H9 (cell line): Measurements from ENCODE around the gene INHBB. TPM values are rescaled to one million over a fixed set of nuclear protein-coding genes. Genes with fewer than 3 reads are reported as not detected.

Experiments used
- DNase-seq: peaks from one replicate; pipeline ENCODE4 v3.0.0-alpha.2; 2017
- H2AFZ ChIP-seq: one replicate; pipeline ENCODE4 v1.6.1; 2013; ENCODE audit warnings: mild to moderate bottlenecking, low read length, control low read depth, moderate library complexity
- H2AK5ac ChIP-seq: 2 replicates; pipeline ENCODE4 v1.6.1; 2013; ENCODE audit warnings: low read length, control low read depth, mixed read lengths; ENCODE audit not compliant: insufficient read length
- H2BK120ac ChIP-seq: one replicate; pipeline ENCODE4 v1.6.1; 2013; ENCODE audit warnings: low read depth, mild to moderate bottlenecking, low read length, control low read depth, inconsistent platforms; ENCODE audit not compliant: poor library complexity, severe bottlenecking
- H2BK12ac ChIP-seq: 2 replicates; pipeline ENCODE4 v1.6.1; 2013; ENCODE audit warnings: low read length, control low read depth, mixed read lengths, low read depth; ENCODE audit not compliant: insufficient read length
- H2BK15ac ChIP-seq: 2 replicates; pipeline ENCODE4 v1.6.1; 2013; ENCODE audit warnings: low read depth, low read length, control low read depth
- H2BK20ac ChIP-seq: one replicate; pipeline ENCODE4 v1.6.1; 2013; ENCODE audit warnings: low read depth, mild to moderate bottlenecking, low read length, control low read depth, inconsistent platforms; ENCODE audit not compliant: poor library complexity, severe bottlenecking
- H2BK5ac ChIP-seq: 2 replicates; pipeline ENCODE4 v1.6.1; 2013; ENCODE audit warnings: low read length, control low read depth, mixed read lengths; ENCODE audit not compliant: insufficient read length
- H3K14ac ChIP-seq: 2 replicates; pipeline ENCODE4 v1.6.1; 2013; ENCODE audit warnings: low read length, control low read depth; ENCODE audit not compliant: insufficient read depth
- H3K18ac ChIP-seq: 2 replicates; pipeline ENCODE4 v1.6.1; 2013; ENCODE audit warnings: low read depth, mild to moderate bottlenecking, mixed read lengths, low read length, control low read depth; ENCODE audit not compliant: insufficient read length
- H3K23ac ChIP-seq: 2 replicates; pipeline ENCODE4 v1.6.1; 2013; ENCODE audit warnings: low read length, control low read depth, mixed read lengths, low read depth; ENCODE audit not compliant: insufficient read length
- H3K23me2 ChIP-seq: 2 replicates; pipeline ENCODE4 v1.6.1; 2013; ENCODE audit warnings: low read depth, mild to moderate bottlenecking, mixed read lengths, low read length, control low read depth; ENCODE audit not compliant: insufficient read length, poor library complexity, severe bottlenecking
- H3K27ac ChIP-seq: 2 replicates; pipeline ENCODE4 v1.5.1; 2013; ENCODE audit warnings: low read length, control low read depth, mixed read lengths, low read depth; ENCODE audit not compliant: insufficient read length
- H3K27me3 ChIP-seq: 2 replicates; pipeline ENCODE4 v1.6.1; 2013; ENCODE audit warnings: low read length, control low read depth, inconsistent platforms; ENCODE audit not compliant: insufficient read depth
- H3K4ac ChIP-seq: 2 replicates; pipeline ENCODE4 v1.6.1; 2013; ENCODE audit warnings: low read depth, mild to moderate bottlenecking, control low read depth, inconsistent platforms, low read length, moderate library complexity
- H3K4me1 ChIP-seq: 2 replicates; pipeline ENCODE4 v1.6.1; 2013; ENCODE audit warnings: low read length, control low read depth, inconsistent platforms; ENCODE audit not compliant: insufficient read depth
- H3K4me2 ChIP-seq: 2 replicates; pipeline ENCODE4 v1.6.1; 2013; ENCODE audit warnings: low read length, control low read depth, mixed read lengths; ENCODE audit not compliant: insufficient read length, insufficient read depth
- H3K56ac ChIP-seq: 2 replicates; pipeline ENCODE4 v1.6.1; 2013; ENCODE audit warnings: low read depth, mild to moderate bottlenecking, mixed read lengths, low read length, control low read depth; ENCODE audit not compliant: insufficient read length
- H3K79me1 ChIP-seq: 2 replicates; pipeline ENCODE4 v1.6.1; 2013; ENCODE audit warnings: low read depth, mild to moderate bottlenecking, moderate library complexity, low read length, control low read depth, inconsistent platforms; ENCODE audit not compliant: insufficient read depth, poor library complexity, severe bottlenecking
- H3K79me2 ChIP-seq: 2 replicates; pipeline ENCODE4 v1.6.1; 2013; ENCODE audit warnings: low read length, control low read depth, inconsistent platforms; ENCODE audit not compliant: insufficient read depth
- H3K9ac ChIP-seq: 2 replicates; pipeline ENCODE4 v1.6.1; 2013; ENCODE audit warnings: low read length, control low read depth, mixed read lengths; ENCODE audit not compliant: insufficient read length; ENCODE audit errors: extremely low read depth
- H3K9me3 ChIP-seq: one replicate; pipeline ENCODE4 v1.6.1; 2013; ENCODE audit warnings: low read depth, low read length, inconsistent platforms; ENCODE audit not compliant: control insufficient read depth
- H3T11ph ChIP-seq: one replicate; pipeline ENCODE4 v1.6.1; 2013; ENCODE audit warnings: mild to moderate bottlenecking, low read length, control low read depth, inconsistent platforms
- H4K20me1 ChIP-seq: one replicate; pipeline ENCODE4 v1.6.1; 2013; ENCODE audit not compliant: control insufficient read depth, insufficient read length, insufficient read depth
- H4K5ac ChIP-seq: 2 replicates; pipeline ENCODE4 v1.6.1; 2013; ENCODE audit warnings: low read depth, mild to moderate bottlenecking, mixed read lengths, low read length, control low read depth; ENCODE audit not compliant: insufficient read length
- H4K8ac ChIP-seq: replicated peaks from 2 replicates; pipeline ENCODE4 v1.6.1; 2013; ENCODE audit warnings: low read length, control low read depth, mixed read lengths, low read depth; ENCODE audit not compliant: insufficient read length
- H4K91ac ChIP-seq: 2 replicates; pipeline ENCODE4 v1.6.1; 2013; ENCODE audit warnings: low read depth, mild to moderate bottlenecking, moderate library complexity, mixed read lengths, low read length, control low read depth; ENCODE audit not compliant: insufficient read length
- H3K27ac Mint-ChIP-seq, 3 experiments: 2 replicates in 2 of 3; 3 replicates in 1 of 3; pipeline ENCODE4 v1.8.0; 2020 to 2021; ENCODE audit warnings: mixed read lengths in 3 of 3, mild to moderate bottlenecking in 1 of 3, moderate library complexity in 1 of 3
- H3K27me3 Mint-ChIP-seq: 2 replicates; pipeline ENCODE4 v1.8.0; 2021; ENCODE audit warnings: low read depth, mild to moderate bottlenecking, moderate library complexity, mixed read lengths
- H3K36me3 Mint-ChIP-seq, 3 experiments: 2 replicates in 2 of 3; 3 replicates in 1 of 3; pipeline ENCODE4 v1.8.0; 2020 to 2021; ENCODE audit warnings: low read depth in 3 of 3, mixed read lengths in 3 of 3; ENCODE audit not compliant: insufficient read depth in 1 of 3
- H3K4me1 Mint-ChIP-seq, 2 experiments: 2 replicates each; pipeline ENCODE4 v1.8.0; 2020; ENCODE audit warnings: mixed read lengths in 2 of 2
- H3K4me3 Mint-ChIP-seq, 2 experiments: 2 replicates in 1 of 2; 3 replicates in 1 of 2; pipeline ENCODE4 v1.8.0; 2020 to 2021; ENCODE audit warnings: mild to moderate bottlenecking in 2 of 2, mixed read lengths in 2 of 2, moderate library complexity in 1 of 2
- H3K9me3 Mint-ChIP-seq, 2 experiments: 2 replicates in 1 of 2; 3 replicates in 1 of 2; pipeline ENCODE4 v1.8.0; 2020; ENCODE audit warnings: mild to moderate bottlenecking in 2 of 2, mixed read lengths in 2 of 2, moderate library complexity in 1 of 2
- WGBS: extraction: QIAGEN DNeasy Blood & Tissue Kit; methylation state at CpG from one replicate; pipeline ENCODE4 v1.1.7; 2013; ENCODE audit warnings: missing lambda C conversion rate, low lambda C conversion rate, mixed read lengths; ENCODE audit not compliant: insufficient read length; ENCODE audit errors: extremely low coverage; 5-methylcytosine and 5-hydroxymethylcytosine counted together
- total RNA-seq: library from RNA; stranded (reverse); gene quantifications from 2 replicates; pipeline ENCODE4 v1.2.1, GENCODE V29; 2021
- TF ChIP-seq, protein P1 (sequence below): fragments of 200-600 bp; sonication (generic); conservative IDR thresholded peaks from 3 replicates; pipeline ENCODE4 v1.8.0; 2021; ENCODE audit warnings: antibody characterized with exemption, mild to moderate bottlenecking

The INHBB gene
- total RNA-seq, 1 experiment from 2014 or later = 0.13 TPM

- Mint-ChIP-seq H3K27ac (no peak overlapping the region), H3K9me3 (no peaks in the 10 kb centered on the region), H3K36me3 (peaks cover 0 to 4% (median 0%) of the 10 kb centered on the region in 3 experiments; a peak in 1 of 7 replicates), H3K4me1 (peaks cover 15 to 17% of the 10 kb centered on the region in 2 experiments), H3K4me3 (no peak overlapping the region), H3K27me3 (peaks cover 12% of the 10 kb centered on the region)
- Histone ChIP-seq H3T11ph (no peak overlapping the region), H3K79me1 (no peaks in the 10 kb centered on the region), H3K27ac (no peak overlapping the region), H3K4me2 (no peak overlapping the region), H4K20me1 (no peaks in the 10 kb centered on the region), H3K23ac (no peak overlapping the region), H3K14ac (no peak overlapping the region), H3K56ac (no peak overlapping the region), H4K91ac (no peak overlapping the region), H3K9ac (no peak overlapping the region), H2BK15ac (no peak overlapping the region), H2BK12ac (no peak overlapping the region), H2BK20ac (no peak overlapping the region), H4K8ac (no peak overlapping the region), H2BK120ac (no peak overlapping the region), H3K79me2 (no peaks in the 10 kb centered on the region), H3K4me1 (no peaks in the 10 kb centered on the region), H3K23me2 (no peaks in the 10 kb centered on the region), H2BK5ac (no peak overlapping the region), H3K4ac (no peak overlapping the region), H3K9me3 (no peaks in the 10 kb centered on the region), H2AFZ (no peak overlapping the region), H4K5ac (no peak overlapping the region), H3K27me3 (no peaks in the 10 kb centered on the region), H3K18ac (no peak overlapping the region), H2AK5ac (no peak overlapping the region)
- WGBS = no CpG with 5 or more reads among the region's 5 CpGs
- no peak for DNase-seq
- TF ChIP-seq, protein P1, sequence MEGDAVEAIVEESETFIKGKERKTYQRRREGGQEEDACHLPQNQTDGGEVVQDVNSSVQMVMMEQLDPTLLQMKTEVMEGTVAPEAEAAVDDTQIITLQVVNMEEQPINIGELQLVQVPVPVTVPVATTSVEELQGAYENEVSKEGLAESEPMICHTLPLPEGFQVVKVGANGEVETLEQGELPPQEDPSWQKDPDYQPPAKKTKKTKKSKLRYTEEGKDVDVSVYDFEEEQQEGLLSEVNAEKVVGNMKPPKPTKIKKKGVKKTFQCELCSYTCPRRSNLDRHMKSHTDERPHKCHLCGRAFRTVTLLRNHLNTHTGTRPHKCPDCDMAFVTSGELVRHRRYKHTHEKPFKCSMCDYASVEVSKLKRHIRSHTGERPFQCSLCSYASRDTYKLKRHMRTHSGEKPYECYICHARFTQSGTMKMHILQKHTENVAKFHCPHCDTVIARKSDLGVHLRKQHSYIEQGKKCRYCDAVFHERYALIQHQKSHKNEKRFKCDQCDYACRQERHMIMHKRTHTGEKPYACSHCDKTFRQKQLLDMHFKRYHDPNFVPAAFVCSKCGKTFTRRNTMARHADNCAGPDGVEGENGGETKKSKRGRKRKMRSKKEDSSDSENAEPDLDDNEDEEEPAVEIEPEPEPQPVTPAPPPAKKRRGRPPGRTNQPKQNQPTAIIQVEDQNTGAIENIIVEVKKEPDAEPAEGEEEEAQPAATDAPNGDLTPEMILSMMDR = no peak
Observed at GRCh38 chr2:120301284-120301683, 44.7 kb upstream of the INHBB start.
